SK-N-MC (cell line): ENCODE results near the gene NKD1.

Experiments used
- DNase-seq: peaks from one replicate; pipeline ENCODE4 v3.0.0-alpha.2; 2011; ENCODE audit warnings: low read depth, low spot score
- H3K27ac ChIP-seq: fragments of 200-600 bp; sonication (generic); 2 replicates; pipeline ENCODE4 v1.5.1; 2016; ENCODE audit warnings: mixed run types
- H3K36me3 ChIP-seq: fragments of 200-600 bp; sonication (generic); 2 replicates; pipeline ENCODE4 v1.6.1; 2017; ENCODE audit warnings: antibody characterized with exemption, low read length, mixed read lengths; ENCODE audit not compliant: insufficient read depth
- H3K4me3 ChIP-seq: fragments of 200-600 bp; sonication (generic); 2 replicates; pipeline ENCODE4 v1.5.1; 2016
- H3K9ac ChIP-seq: fragments of 200-600 bp; sonication (generic); 2 replicates; pipeline ENCODE4 v1.8.0; 2017; ENCODE audit warnings: mixed run types, mixed read lengths; ENCODE audit not compliant: insufficient read length
- H3K9me3 ChIP-seq: fragments of 200-600 bp; sonication (generic); 2 replicates; pipeline ENCODE4 v1.6.1; 2017; ENCODE audit warnings: low read depth, mild to moderate bottlenecking, antibody characterized with exemption, low read length, moderate library complexity, mixed read lengths
- EZH2 ChIP-seq: fragments of 200-600 bp; sonication (generic); IDR thresholded peaks from one replicate; pipeline ENCODE4 v1.6.1; 2017; ENCODE audit warnings: antibody characterized with exemption
- FOXP2 ChIP-seq: optimal IDR thresholded peaks from 2 replicates; pipeline ENCODE3; 2011; ENCODE audit warnings: mild to moderate bottlenecking, moderate library complexity; ENCODE audit not compliant: insufficient read depth; ENCODE audit errors: extremely low read length, control extremely low read depth
- POLR2AphosphoS5 ChIP-seq: IDR thresholded peaks from 2 replicates; pipeline ENCODE4 v1.6.1; 2012; ENCODE audit warnings: mild to moderate bottlenecking, low read depth, low read length, borderline replicate concordance

Gene NKD1

DNA sequence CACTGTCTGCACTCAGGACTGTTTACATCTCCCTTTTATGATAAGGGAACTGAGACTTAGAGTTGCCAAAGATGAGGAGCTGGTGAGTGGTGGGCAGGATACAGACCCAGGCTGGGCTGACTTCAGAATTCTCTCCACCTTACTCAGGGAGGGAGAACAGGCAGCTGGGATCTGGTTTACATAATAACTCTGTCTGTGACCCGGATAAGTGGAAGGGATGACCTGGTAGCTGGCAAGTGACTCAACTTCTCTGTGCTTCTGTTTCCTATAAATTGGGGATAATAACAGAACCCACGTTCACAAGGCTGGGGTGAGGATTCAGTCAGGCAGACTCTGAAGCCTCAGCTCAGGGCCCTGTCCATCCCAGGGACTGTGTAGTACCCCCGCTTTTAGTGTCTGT, 130.3 kb downstream of the NKD1 start:
- Histone ChIP-seq H3K9ac (no peak overlapping the region), H3K36me3 (no peaks in the 10 kb centered on the region), H3K27ac (no peak overlapping the region), H3K4me3 (no peak overlapping the region), H3K9me3 (no peaks in the 10 kb centered on the region)
- TF ChIP-seq FOXP2: no peak
- TF ChIP-seq EZH2: no peak
- no peak for TF ChIP-seq POLR2AphosphoS5
- no peak for DNase-seq

DNA sequence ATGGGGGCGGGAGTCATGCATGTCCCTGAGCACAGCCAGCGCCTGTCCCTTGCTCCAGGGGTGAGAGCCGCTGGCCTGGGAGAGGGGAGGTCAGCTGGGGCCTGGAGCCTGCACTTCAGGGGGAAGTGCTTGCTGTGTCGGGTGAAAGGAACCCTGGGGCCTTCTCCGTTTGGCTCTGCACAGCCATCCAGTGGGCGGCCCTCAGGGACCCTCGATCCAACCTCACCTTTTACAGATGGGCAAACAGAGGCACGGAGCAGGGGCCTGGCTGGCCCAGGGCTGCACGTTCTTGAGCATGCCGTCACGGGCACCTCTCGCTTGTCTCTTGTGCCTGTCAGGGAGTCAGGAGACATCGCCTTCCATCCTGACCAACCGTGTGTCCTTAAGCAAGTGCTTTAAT, 131.1 kb downstream of the NKD1 start:
- Histone ChIP-seq H3K27ac (no peak overlapping the region), H3K36me3 (no peaks in the 10 kb centered on the region), H3K9me3 (no peaks in the 10 kb centered on the region), H3K9ac (no peak overlapping the region), H3K4me3 (no peak overlapping the region)
- TF ChIP-seq EZH2 (no peak), FOXP2 (no peak), POLR2AphosphoS5 (no peak)
- no peak for DNase-seq

DNA sequence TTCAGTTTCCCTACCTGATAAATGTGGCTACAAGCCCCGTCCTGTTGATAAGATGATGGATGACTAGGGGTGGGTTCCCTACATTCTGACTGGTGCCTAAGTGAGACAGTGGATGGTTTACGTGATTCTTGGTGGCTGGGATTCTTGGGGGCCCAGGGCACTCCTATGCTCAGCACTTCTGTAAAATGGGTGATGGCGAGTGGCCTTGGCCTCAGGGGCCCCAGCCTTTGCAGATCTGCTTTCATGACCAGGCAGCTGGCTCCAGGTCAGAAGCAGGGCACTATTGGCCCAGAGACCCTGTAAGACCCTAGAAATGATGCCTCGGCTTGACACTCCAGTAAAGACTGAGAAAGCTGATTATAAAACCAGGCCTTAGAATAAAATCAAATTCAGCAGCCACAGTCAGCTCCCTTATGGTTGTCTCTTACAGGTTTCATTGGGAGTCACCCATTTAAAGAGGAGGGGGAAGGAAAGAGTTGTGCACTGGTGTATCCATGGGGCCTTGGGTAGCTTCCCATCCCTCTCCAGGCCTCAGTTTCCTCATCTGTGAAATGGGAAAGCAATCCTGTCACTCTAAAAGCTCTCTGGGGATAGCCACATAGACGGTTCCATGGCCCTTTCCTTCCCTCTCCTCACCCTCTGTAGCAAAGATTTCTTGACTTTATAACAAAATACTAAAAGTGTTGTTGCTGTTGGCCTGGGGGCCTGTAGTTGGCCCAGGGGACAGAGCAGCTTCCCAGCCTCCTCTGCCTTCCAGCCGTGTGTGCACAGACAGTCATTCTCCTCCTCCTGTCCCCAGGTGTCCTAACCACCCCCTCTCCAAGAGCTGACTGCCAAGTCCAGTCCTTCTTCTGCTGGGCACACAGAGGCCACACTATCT, 131.7 kb downstream of the NKD1 start:
- no peak overlapping the region for H3K27ac ChIP-seq
- no peak overlapping the region for H3K9ac ChIP-seq
- H3K4me3 ChIP-seq: no peak overlapping the region
- DNase-seq: no peak
- TF ChIP-seq FOXP2: no peak
- TF ChIP-seq POLR2AphosphoS5: no peak
- TF ChIP-seq EZH2: no peak
- no peaks in the 10 kb centered on the region for H3K9me3 ChIP-seq
- no peaks in the 10 kb centered on the region for H3K36me3 ChIP-seq

DNA sequence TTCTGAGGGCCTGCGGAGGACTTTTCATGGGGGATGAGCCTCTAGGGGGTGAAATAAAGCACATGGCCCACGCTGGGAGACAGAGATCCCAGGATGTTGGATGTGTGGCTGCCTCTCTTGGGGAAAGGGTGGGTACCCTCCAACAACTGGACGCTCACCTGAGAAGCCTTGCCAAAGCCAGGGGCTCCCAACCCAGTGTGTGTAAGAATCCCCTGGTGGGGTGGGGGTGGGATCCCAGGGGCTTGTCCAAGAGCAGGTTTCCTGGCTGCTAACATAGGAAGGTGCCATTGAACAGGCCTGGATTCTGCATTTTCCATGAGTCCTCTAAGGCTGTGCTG, 132.3 kb downstream of the NKD1 start:
- H3K27ac ChIP-seq: no peak overlapping the region
- H3K36me3 ChIP-seq: no peaks in the 10 kb centered on the region
- no peak overlapping the region for H3K4me3 ChIP-seq
- no peaks in the 10 kb centered on the region for H3K9me3 ChIP-seq
- no peak for DNase-seq
- H3K9ac ChIP-seq: no peak overlapping the region
- no peak for TF ChIP-seq EZH2
- no peak for TF ChIP-seq FOXP2
- TF ChIP-seq POLR2AphosphoS5: no peak

DNA sequence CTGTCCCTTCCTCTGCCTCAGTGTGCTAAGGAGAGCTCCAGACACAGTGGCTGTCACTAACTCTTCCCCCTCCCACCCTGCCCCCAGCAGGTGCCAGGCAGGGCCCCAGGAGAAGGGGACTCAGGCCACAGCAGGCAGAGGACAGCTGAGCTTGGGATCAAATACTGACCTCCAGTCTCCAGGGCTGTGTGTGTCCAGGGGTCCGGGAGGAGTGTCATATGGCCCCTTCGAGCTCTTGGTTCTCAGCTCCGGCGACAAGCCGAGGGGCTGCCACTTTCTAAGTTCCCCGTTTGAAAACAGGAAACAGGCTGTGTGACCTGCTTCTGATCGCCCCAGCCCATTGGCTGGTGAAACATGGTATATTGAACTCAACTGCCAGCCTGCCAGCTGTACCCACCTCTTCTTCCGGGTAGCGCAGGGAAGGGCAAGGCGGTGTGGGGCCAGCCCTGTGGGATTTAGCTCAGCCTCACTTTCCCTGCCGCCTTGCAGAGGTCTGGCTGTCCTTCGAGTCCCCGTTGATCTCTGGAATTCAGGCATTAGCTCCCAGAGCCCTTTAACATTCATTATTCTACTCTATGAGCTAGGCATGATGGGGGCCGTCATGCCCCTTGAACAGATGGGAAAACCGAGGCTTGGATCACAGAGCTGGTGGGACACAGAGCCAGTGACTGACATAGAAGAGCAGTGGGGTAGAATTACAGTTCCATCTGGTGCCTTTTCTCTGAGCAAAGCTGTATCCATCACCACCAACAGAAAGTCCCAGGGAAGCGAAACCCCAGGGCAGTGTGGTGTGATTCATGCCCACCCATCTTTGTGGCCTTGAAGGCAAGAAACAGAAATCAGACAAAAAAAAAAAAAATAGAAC, 133.1 kb downstream of the NKD1 start, which contains the start of gene SNX20:
SNX20 (minus strand) TSS at position 292 of the 865 bp plus-strand sequence. CDS start 3,786 bp downstream, outside the sequence.
- no peak within 1 kb of the TSS for H3K9ac ChIP-seq

DNA sequence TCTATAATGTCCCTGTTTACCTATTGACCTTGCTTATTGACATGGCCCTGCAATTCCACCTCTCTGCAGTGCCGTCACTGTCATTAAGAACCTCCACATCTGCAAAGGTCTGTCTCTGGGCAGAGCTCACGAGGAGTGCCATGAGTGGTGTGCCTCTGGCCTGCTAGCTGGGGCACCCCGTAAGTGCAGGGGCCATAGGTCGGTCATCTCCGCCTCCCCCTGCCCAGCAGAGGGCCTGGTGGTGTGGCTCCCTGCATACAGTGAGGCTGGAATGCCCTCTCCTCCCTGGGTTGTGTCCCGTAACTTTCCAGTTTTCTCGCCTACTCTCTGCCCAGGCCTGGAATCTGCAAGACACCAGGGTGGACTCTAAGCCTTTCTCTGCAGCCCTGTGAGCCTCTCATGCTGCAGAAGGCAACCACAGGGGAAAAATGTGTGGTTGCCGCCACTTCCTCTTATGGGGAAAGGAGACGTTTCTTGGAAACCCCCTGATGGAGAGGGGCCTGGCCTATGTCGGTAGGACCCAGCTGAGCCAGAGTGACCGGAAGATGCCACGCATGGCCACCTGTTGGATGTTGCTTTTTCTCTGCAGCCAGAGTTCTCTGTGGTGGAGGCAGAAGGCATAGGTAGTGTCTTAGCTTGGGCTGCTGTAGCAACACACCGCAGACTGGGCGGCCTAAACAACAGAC, 135.6 kb downstream of the NKD1 start:
- no peak overlapping the region for H3K9ac ChIP-seq
- DNase-seq: no peak
- H3K36me3 ChIP-seq: no peaks in the 10 kb centered on the region
- H3K9me3 ChIP-seq: no peaks in the 10 kb centered on the region
- TF ChIP-seq POLR2AphosphoS5 (no peak), FOXP2 (no peak), EZH2 (no peak)
- no peak overlapping the region for H3K4me3 ChIP-seq
- H3K27ac ChIP-seq: no peak overlapping the region

More for the DNA sequence above, 133.1 kb downstream of the NKD1 start, which contains the start of gene SNX20:
- no peaks in the 10 kb centered on the region for H3K36me3 ChIP-seq
- no peak for DNase-seq
- H3K27ac ChIP-seq: no peak within 1 kb of the TSS
- TF ChIP-seq FOXP2: no peak
- no peak for TF ChIP-seq EZH2
- TF ChIP-seq POLR2AphosphoS5: no peak
- no peak within 1 kb of the TSS for H3K4me3 ChIP-seq
- no peaks in the 10 kb centered on the region for H3K9me3 ChIP-seq

DNA sequence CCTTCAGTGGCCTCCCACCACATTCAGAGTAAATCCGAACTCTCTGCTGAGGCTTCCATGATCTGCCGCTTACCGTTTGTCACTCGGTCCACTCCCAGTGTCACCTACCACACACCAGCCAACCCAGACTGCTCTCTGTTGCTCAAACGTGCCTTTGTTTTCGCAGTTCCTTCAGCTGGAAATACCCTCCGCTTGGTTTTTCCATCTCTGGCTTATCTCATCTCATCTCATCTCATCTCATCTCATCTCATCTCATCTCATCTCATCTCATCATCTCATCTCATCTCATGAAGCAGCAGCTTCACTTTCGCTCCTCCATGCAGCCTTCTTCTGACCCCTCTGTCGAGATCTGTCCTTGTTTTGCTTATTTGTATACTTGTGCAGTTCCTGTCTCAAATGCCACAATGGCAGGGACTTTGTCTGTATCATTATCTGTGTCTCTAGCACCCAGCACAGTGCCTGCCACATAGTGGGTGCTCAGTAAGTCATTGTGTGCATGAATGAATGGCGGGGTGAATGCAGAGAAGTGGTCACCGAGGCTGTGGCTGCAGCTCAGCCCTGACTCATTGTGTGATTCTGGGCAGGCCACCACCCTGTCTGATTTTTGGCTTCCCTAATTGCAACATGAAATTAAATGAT, 136.7 kb downstream of the NKD1 start:
- H3K4me3 ChIP-seq: no peak overlapping the region
- no peak overlapping the region for H3K27ac ChIP-seq
- no peaks in the 10 kb centered on the region for H3K36me3 ChIP-seq
- no peak overlapping the region for H3K9ac ChIP-seq
- no peak for DNase-seq
- no peak for TF ChIP-seq POLR2AphosphoS5
- no peak for TF ChIP-seq EZH2
- TF ChIP-seq FOXP2: no peak
- H3K9me3 ChIP-seq: no peaks in the 10 kb centered on the region

DNA sequence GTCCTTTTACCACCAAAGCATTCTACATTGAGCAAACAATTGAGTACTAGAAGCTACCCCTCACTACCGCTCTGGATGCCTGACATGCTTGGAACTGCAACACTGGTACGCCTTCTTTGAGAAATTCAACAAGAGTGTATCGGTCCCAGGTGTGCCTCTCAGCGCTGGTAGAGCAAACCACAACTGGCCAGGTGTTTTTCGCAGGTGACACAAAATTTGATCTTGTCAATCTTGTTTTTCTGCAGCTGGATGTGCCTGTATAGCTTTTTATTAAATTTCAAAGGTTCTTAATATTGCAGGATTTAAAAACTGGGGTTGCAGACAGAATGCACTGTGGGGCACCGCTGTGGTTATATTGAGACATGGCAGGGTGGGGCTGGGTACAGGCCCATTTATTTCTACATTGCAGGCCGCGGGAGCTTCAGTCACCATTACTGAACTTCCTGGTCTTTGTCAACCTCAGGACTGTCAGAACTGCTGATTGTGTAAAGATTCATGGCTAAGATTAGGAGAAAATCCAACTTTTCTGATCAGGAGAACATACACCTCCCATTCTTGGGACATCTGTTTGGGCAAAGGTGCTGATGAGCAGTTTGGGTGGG, 137.4 kb downstream of the NKD1 start:
- no peak for TF ChIP-seq EZH2
- no peak for TF ChIP-seq POLR2AphosphoS5
- TF ChIP-seq FOXP2: no peak
- H3K27ac ChIP-seq: no peak overlapping the region
- H3K9ac ChIP-seq: no peak overlapping the region
- no peaks in the 10 kb centered on the region for H3K36me3 ChIP-seq
- H3K4me3 ChIP-seq: no peak overlapping the region
- H3K9me3 ChIP-seq: no peaks in the 10 kb centered on the region
- no peak for DNase-seq
